H9 (cell line): ENCODE data around the gene CTXN1. TPM values are rescaled to one million over a fixed set of nuclear protein-coding genes. Genes with fewer than 3 reads are reported as not detected.

ENCODE experiments used
- DNase-seq: peaks from one replicate; pipeline ENCODE4 v3.0.0-alpha.2; 2017
- H2AFZ ChIP-seq: one replicate; pipeline ENCODE4 v1.6.1; 2013; ENCODE audit warnings: mild to moderate bottlenecking, low read length, control low read depth, moderate library complexity
- H2AK5ac ChIP-seq: 2 replicates; pipeline ENCODE4 v1.6.1; 2013; ENCODE audit warnings: low read length, control low read depth, mixed read lengths; ENCODE audit not compliant: insufficient read length
- H2BK120ac ChIP-seq: one replicate; pipeline ENCODE4 v1.6.1; 2013; ENCODE audit warnings: low read depth, mild to moderate bottlenecking, low read length, control low read depth, inconsistent platforms; ENCODE audit not compliant: poor library complexity, severe bottlenecking
- H2BK12ac ChIP-seq: 2 replicates; pipeline ENCODE4 v1.6.1; 2013; ENCODE audit warnings: low read length, control low read depth, mixed read lengths, low read depth; ENCODE audit not compliant: insufficient read length
- H2BK15ac ChIP-seq: 2 replicates; pipeline ENCODE4 v1.6.1; 2013; ENCODE audit warnings: low read depth, low read length, control low read depth
- H2BK20ac ChIP-seq: one replicate; pipeline ENCODE4 v1.6.1; 2013; ENCODE audit warnings: low read depth, mild to moderate bottlenecking, low read length, control low read depth, inconsistent platforms; ENCODE audit not compliant: poor library complexity, severe bottlenecking
- H2BK5ac ChIP-seq: 2 replicates; pipeline ENCODE4 v1.6.1; 2013; ENCODE audit warnings: low read length, control low read depth, mixed read lengths; ENCODE audit not compliant: insufficient read length
- H3K14ac ChIP-seq: 2 replicates; pipeline ENCODE4 v1.6.1; 2013; ENCODE audit warnings: low read length, control low read depth; ENCODE audit not compliant: insufficient read depth
- H3K18ac ChIP-seq: 2 replicates; pipeline ENCODE4 v1.6.1; 2013; ENCODE audit warnings: low read depth, mild to moderate bottlenecking, mixed read lengths, low read length, control low read depth; ENCODE audit not compliant: insufficient read length
- H3K23ac ChIP-seq: 2 replicates; pipeline ENCODE4 v1.6.1; 2013; ENCODE audit warnings: low read length, control low read depth, mixed read lengths, low read depth; ENCODE audit not compliant: insufficient read length
- H3K23me2 ChIP-seq: 2 replicates; pipeline ENCODE4 v1.6.1; 2013; ENCODE audit warnings: low read depth, mild to moderate bottlenecking, mixed read lengths, low read length, control low read depth; ENCODE audit not compliant: insufficient read length, poor library complexity, severe bottlenecking
- H3K27ac ChIP-seq: 2 replicates; pipeline ENCODE4 v1.5.1; 2013; ENCODE audit warnings: low read length, control low read depth, mixed read lengths, low read depth; ENCODE audit not compliant: insufficient read length
- H3K27me3 ChIP-seq: 2 replicates; pipeline ENCODE4 v1.6.1; 2013; ENCODE audit warnings: low read length, control low read depth, inconsistent platforms; ENCODE audit not compliant: insufficient read depth
- H3K4ac ChIP-seq: 2 replicates; pipeline ENCODE4 v1.6.1; 2013; ENCODE audit warnings: low read depth, mild to moderate bottlenecking, control low read depth, inconsistent platforms, low read length, moderate library complexity
- H3K4me1 ChIP-seq: 2 replicates; pipeline ENCODE4 v1.6.1; 2013; ENCODE audit warnings: low read length, control low read depth, inconsistent platforms; ENCODE audit not compliant: insufficient read depth
- H3K4me2 ChIP-seq: 2 replicates; pipeline ENCODE4 v1.6.1; 2013; ENCODE audit warnings: low read length, control low read depth, mixed read lengths; ENCODE audit not compliant: insufficient read length, insufficient read depth
- H3K56ac ChIP-seq: 2 replicates; pipeline ENCODE4 v1.6.1; 2013; ENCODE audit warnings: low read depth, mild to moderate bottlenecking, mixed read lengths, low read length, control low read depth; ENCODE audit not compliant: insufficient read length
- H3K79me1 ChIP-seq: 2 replicates; pipeline ENCODE4 v1.6.1; 2013; ENCODE audit warnings: low read depth, mild to moderate bottlenecking, moderate library complexity, low read length, control low read depth, inconsistent platforms; ENCODE audit not compliant: insufficient read depth, poor library complexity, severe bottlenecking
- H3K79me2 ChIP-seq: 2 replicates; pipeline ENCODE4 v1.6.1; 2013; ENCODE audit warnings: low read length, control low read depth, inconsistent platforms; ENCODE audit not compliant: insufficient read depth
- H3K9ac ChIP-seq: 2 replicates; pipeline ENCODE4 v1.6.1; 2013; ENCODE audit warnings: low read length, control low read depth, mixed read lengths; ENCODE audit not compliant: insufficient read length; ENCODE audit errors: extremely low read depth
- H3K9me3 ChIP-seq: one replicate; pipeline ENCODE4 v1.6.1; 2013; ENCODE audit warnings: low read depth, low read length, inconsistent platforms; ENCODE audit not compliant: control insufficient read depth
- H3T11ph ChIP-seq: one replicate; pipeline ENCODE4 v1.6.1; 2013; ENCODE audit warnings: mild to moderate bottlenecking, low read length, control low read depth, inconsistent platforms
- H4K20me1 ChIP-seq: one replicate; pipeline ENCODE4 v1.6.1; 2013; ENCODE audit not compliant: control insufficient read depth, insufficient read length, insufficient read depth
- H4K5ac ChIP-seq: 2 replicates; pipeline ENCODE4 v1.6.1; 2013; ENCODE audit warnings: low read depth, mild to moderate bottlenecking, mixed read lengths, low read length, control low read depth; ENCODE audit not compliant: insufficient read length
- H4K8ac ChIP-seq: replicated peaks from 2 replicates; pipeline ENCODE4 v1.6.1; 2013; ENCODE audit warnings: low read length, control low read depth, mixed read lengths, low read depth; ENCODE audit not compliant: insufficient read length
- H4K91ac ChIP-seq: 2 replicates; pipeline ENCODE4 v1.6.1; 2013; ENCODE audit warnings: low read depth, mild to moderate bottlenecking, moderate library complexity, mixed read lengths, low read length, control low read depth; ENCODE audit not compliant: insufficient read length
- H3K27ac Mint-ChIP-seq, 3 experiments: 2 replicates in 2 of 3; 3 replicates in 1 of 3; pipeline ENCODE4 v1.8.0; 2020 to 2021; ENCODE audit warnings: mixed read lengths in 3 of 3, mild to moderate bottlenecking in 1 of 3, moderate library complexity in 1 of 3
- H3K27me3 Mint-ChIP-seq: 2 replicates; pipeline ENCODE4 v1.8.0; 2021; ENCODE audit warnings: low read depth, mild to moderate bottlenecking, moderate library complexity, mixed read lengths
- H3K36me3 Mint-ChIP-seq, 3 experiments: 2 replicates in 2 of 3; 3 replicates in 1 of 3; pipeline ENCODE4 v1.8.0; 2020 to 2021; ENCODE audit warnings: low read depth in 3 of 3, mixed read lengths in 3 of 3; ENCODE audit not compliant: insufficient read depth in 1 of 3
- H3K4me1 Mint-ChIP-seq, 2 experiments: 2 replicates each; pipeline ENCODE4 v1.8.0; 2020; ENCODE audit warnings: mixed read lengths in 2 of 2
- H3K4me3 Mint-ChIP-seq, 2 experiments: 2 replicates in 1 of 2; 3 replicates in 1 of 2; pipeline ENCODE4 v1.8.0; 2020 to 2021; ENCODE audit warnings: mild to moderate bottlenecking in 2 of 2, mixed read lengths in 2 of 2, moderate library complexity in 1 of 2
- H3K9me3 Mint-ChIP-seq, 2 experiments: 2 replicates in 1 of 2; 3 replicates in 1 of 2; pipeline ENCODE4 v1.8.0; 2020; ENCODE audit warnings: mild to moderate bottlenecking in 2 of 2, mixed read lengths in 2 of 2, moderate library complexity in 1 of 2
- CTCF ChIP-seq: fragments of 200-600 bp; sonication (generic); conservative IDR thresholded peaks from 3 replicates; pipeline ENCODE4 v1.8.0; 2021; ENCODE audit warnings: antibody characterized with exemption, mild to moderate bottlenecking
- WGBS: extraction: QIAGEN DNeasy Blood & Tissue Kit; methylation state at CpG from one replicate; pipeline ENCODE4 v1.1.7; 2013; ENCODE audit warnings: missing lambda C conversion rate, low lambda C conversion rate, mixed read lengths; ENCODE audit not compliant: insufficient read length; ENCODE audit errors: extremely low coverage; 5-methylcytosine and 5-hydroxymethylcytosine counted together
- total RNA-seq: library from RNA; stranded (reverse); gene quantifications from 2 replicates; pipeline ENCODE4 v1.2.1, GENCODE V29; 2021

The CTXN1 gene
- total RNA-seq, 1 experiment from 2014 or later = 22.7 TPM

- DNase-seq = no peak
- no peak overlapping the region for H3K4me2 ChIP-seq
- no peak overlapping the region for H2BK120ac ChIP-seq
- peaks cover 9% of the 10 kb centered on the region; the same call in 1 of the 2 replicates for H3K27me3 ChIP-seq
- H3K27ac Mint-ChIP-seq = no peak overlapping the region
- no peak overlapping the region for H2AK5ac ChIP-seq
- no peaks in the 10 kb centered on the region for H3K79me1 ChIP-seq
- H3K18ac ChIP-seq = no peak overlapping the region
- H3K56ac ChIP-seq = no peak overlapping the region
- H3K79me2 ChIP-seq = no peaks in the 10 kb centered on the region
- peaks cover 5% of the 10 kb centered on the region for H3K23me2 ChIP-seq
- peaks cover 3 to 6% of the 10 kb centered on the region in 2 experiments; a peak in 2 of 4 replicates for H3K4me1 Mint-ChIP-seq
- no peak overlapping the region for H2AFZ ChIP-seq
- no peak overlapping the region for H2BK20ac ChIP-seq
- no CpG with 5 or more reads among the region's 18 CpGs for WGBS
- H3K36me3 Mint-ChIP-seq = peaks cover 13 to 28% (median 24%) of the 10 kb centered on the region in 3 experiments; a peak in 6 of 7 replicates
- no peaks in the 10 kb centered on the region for H3K4me1 ChIP-seq
- H3K27me3 Mint-ChIP-seq = peaks cover 27% of the 10 kb centered on the region
- no peak overlapping the region for H3T11ph ChIP-seq
- H3K23ac ChIP-seq = no peak overlapping the region
- H3K27ac ChIP-seq = no peak overlapping the region
- H4K8ac ChIP-seq = no peak overlapping the region
- H3K9me3 ChIP-seq = no peaks in the 10 kb centered on the region
- TF ChIP-seq CTCF = no peak
- H3K9ac ChIP-seq = no peak overlapping the region
- H3K14ac ChIP-seq = no peak overlapping the region
- no peak overlapping the region for H3K4me3 Mint-ChIP-seq
- no peak overlapping the region for H2BK5ac ChIP-seq
- no peaks in the 10 kb centered on the region for H4K20me1 ChIP-seq
- H3K9me3 Mint-ChIP-seq = no peaks in the 10 kb centered on the region
- H2BK12ac ChIP-seq = no peak overlapping the region
- no peak overlapping the region for H3K4ac ChIP-seq
- H2BK15ac ChIP-seq = no peak overlapping the region
- H4K91ac ChIP-seq = no peak overlapping the region
- no peak overlapping the region for H4K5ac ChIP-seq
Measured at GRCh38 chr19:7911508-7912143, 14.3 kb downstream of the CTXN1 start.
